GM18867 (cell line): Measurements from ENCODE around the gene CRADD.

ENCODE experiments used
- ATAC-seq: cut with Tn5 transposase; IDR thresholded peaks from one replicate; pipeline ENCODE4 v1.9.1; 2021; ENCODE audit warnings: mild to moderate bottlenecking, moderate library complexity; ENCODE audit not compliant: unreplicated experiment

CRADD gene

GRCh38 chr12:93802698-93803423 lies 125.7 kb downstream of the CRADD start:
- ATAC-seq, result no peak

DNA sequence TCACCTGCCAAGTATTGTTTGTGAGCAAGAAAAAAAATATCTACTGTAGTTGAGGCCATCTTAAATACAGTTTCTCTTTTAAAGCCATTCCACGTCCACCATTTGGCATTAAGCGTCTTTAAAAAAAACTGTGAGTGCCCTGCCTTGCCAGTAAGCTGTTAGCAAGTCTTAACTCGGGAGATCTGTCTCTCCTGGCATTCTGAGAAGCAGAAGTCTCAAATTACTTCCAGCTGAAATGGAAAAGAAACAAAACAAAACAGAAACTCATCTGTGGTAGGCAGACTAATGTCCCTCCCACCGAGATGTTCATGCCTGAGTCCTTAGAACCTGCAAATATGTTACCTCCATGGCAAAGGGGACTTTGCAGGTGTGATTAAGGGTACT lies 126.2 kb downstream of the CRADD start:
- ATAC-seq, result no peak

DNA sequence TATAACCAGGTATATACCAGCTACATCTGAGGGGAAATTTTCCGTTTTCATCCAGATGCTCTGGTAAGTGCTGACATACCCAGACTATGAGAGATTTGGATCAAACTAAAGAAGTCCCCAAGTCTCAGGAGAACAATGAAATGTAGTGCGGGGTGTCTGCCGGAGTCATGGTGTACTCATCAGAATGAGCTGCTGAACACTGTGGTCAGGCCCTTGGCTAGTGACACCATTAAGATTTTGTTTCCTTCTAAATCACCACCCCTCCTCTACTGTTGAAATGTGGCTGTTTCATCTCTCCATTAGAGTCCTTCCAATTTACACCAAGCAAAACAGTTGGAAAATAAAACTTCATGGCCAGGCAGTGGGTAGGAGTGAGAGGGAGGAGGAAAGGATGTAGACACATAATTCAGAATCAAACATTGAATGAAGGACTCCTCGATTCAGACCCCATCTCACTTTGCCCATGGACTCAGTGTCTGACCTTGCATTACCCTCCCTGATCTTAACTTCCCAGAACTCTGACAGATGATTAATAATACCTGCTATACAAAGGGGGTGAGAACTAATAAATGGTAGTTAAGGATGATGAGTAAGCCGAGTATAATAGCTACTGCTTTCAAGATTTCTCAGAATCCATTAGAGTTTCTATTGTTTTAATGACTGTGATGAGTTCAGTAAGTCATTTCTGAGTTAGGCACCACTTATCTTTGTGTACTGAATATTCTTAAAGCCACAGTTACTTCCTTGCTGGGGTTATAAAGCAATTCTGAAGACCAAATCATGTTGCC lies 127.4 kb downstream of the CRADD start:
- ATAC-seq, result no peak

- ATAC-seq, result no peak
Observed at GRCh38 chr12:93805736-93806141, 128.6 kb downstream of the CRADD start.

DNA sequence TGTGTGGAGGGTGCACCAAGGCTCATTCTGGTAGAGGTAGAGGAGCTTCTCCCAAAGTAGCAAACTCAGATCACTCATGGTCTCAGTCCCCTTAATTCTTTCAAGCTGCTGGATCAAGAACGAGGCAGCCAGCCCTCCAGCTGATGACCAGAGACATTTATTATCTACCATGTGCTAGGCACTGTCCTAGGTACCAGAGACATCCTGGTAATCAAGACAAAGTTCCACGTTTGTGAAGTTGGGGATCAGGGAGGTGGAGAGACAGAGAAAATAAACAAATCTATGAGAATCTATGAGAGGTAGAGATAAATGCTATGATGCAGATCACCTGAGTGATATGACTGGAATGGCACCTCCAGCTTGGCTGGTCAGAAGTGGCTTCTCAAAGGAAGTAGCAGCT lies 130.2 kb downstream of the CRADD start:
- ATAC-seq, result no peak

GRCh38 chr12:93808169-93808899 lies 131.2 kb downstream of the CRADD start:
- ATAC-seq, result no peak

DNA sequence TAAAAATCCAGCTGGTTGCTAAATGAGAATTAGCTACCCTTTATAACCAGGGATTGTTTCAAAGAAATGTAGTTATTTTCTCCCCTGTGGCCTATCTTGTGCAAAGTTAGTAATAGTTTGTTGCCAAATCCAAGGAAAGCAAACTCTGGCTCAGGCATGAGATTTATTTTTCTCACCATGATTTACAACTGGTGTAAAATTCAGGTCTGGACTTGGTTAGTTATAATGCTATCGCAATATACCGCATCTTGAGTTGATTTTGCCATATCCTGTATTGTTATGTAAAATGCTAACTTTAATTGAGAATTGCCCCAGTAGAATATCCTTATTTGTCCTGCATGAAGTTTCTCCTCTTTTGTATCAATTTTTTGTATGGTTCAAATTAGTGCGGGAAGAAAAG lies 135.5 kb downstream of the CRADD start:
- no peak for ATAC-seq

GRCh38 chr12:93813186-93813585 lies 136.0 kb downstream of the CRADD start:
- ATAC-seq, result no peak

GRCh38 chr12:93813972-93814821 lies 137.0 kb downstream of the CRADD start:
- no peak for ATAC-seq

DNA sequence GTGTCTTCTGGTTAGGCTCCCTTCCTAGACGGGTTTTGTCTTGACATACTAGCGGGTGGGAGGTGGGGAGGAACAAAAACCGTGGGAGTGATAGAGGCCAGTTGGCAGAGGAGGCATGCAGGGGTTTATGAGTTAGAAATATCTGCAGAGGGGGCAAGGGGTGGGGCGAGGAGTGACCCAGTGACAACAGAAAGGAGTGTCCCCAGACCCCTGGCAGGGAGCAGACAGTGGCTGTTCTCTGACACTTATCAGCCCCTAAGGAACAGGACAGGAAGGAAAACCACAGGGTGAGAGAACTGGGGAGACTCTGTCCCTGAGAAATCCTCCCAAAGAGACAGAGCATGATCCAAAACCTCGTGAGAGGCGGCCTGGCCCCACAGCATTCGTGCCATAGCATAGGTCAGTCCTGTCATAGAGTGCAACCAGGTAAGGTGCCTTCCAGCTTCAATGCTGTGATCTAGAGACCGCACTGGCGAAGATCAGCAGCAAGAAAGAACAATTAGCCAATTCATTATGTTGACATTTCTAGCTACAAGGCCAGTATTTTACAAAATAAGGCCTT lies 141.4 kb downstream of the CRADD start:
- no peak for ATAC-seq

GRCh38 chr12:93819050-93819491 lies 141.9 kb downstream of the CRADD start:
- no peak for ATAC-seq

DNA sequence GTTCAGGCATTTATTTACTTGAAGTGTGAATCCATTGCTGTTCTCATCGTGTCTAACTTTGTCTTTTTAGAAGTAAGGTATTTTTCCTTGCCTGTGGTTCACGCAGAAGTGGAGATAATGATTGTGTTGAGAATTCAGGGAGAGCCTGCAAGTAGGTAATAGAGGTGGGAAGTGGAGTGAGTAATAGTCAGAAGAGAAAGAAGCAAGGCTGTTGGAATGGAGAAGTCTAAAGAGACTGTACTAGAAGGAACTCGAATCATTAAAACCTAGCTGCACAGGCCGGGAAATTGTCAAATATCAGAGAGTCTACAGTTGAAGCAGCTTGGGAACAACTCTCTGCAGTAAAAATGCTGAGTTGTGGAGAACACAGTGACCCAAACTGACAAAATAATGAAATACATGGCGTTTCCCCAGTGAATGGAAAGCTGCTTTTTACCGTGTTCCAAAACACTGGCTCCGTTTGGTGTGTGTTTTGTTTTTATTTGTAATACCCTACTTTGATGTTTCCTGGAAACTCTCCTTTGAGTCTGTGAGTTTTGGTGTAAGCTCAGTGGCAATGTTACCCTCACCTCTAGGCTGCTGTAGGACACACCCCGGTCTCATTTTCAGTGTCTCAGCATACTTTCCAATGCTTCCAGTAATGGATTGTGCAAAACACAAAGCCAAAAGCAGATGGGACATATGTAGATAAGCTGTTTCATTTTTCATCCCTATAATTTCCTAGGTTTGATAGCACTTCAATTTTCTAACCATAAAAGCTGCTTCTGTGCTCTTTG lies 146.6 kb downstream of the CRADD start:
- ATAC-seq, result no peak

DNA sequence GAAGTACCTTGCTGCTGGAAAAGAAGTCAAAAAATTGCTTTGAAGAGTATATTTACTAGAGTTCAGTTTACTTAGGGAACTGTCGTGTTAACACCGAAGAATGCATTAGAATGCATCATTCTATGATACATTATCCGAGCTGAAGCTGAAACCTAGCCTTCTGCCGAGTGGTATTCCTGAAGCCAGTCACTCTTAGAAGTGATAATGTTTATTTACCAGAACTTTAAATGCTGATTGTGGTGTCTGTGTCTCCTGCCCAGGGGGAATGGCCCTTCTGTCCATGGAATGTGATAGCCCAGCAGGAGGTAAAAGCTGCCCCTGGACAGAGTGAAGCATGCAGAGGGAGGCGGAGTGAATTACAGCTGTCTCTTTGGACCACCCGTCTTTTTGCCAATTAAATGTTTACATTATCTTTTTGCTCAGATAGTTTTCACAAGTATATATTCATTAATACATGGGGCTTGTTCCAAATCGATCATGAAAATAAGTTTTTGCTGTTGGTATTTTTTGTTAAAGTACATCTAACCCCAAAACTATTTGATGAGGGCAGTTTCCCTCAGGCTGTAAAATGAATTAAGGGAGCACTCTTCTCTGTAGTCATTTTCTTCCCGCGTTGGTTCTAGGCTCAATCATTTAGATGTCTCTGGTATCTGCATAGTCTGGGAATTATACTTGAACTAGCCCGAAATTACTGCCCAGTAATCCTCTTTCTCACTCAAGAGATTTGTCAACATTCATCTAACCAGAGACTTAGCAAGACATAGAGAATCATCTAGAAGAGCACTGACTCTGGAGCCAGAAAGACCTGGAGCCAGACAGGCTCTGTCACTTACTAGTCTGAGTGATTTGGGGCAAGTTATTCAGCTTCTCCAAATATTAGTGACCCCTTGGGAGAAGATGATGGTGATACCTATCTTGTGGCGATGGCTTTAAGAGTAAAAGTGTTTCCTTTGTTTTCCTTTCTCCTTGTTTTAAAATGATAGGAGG lies 147.6 kb downstream of the CRADD start:
- no peak for ATAC-seq

- no peak for ATAC-seq
Observed at GRCh38 chr12:93825501-93825888, 148.3 kb downstream of the CRADD start.

- ATAC-seq, result no peak
Observed at GRCh38 chr12:93825931-93826555, 148.9 kb downstream of the CRADD start.

- ATAC-seq, result no peak
Observed at GRCh38 chr12:93827179-93827578, 150.0 kb downstream of the CRADD start.

GRCh38 chr12:93827669-93828068 lies 150.5 kb downstream of the CRADD start:
- ATAC-seq, result no peak

- no peak for ATAC-seq
Observed at GRCh38 chr12:93829016-93829415, 151.8 kb downstream of the CRADD start.
